B cell (primary cell): Measurements from ENCODE around the gene DGCR8. TPM values are rescaled to one million over a fixed set of nuclear protein-coding genes. Genes with fewer than 3 reads are reported as not detected.

Source experiments
- ATAC-seq: fragments of 200-7000 bp; cut with Tn5 transposase; one replicate; pipeline ENCODE4 v1.10.0; 2021; ENCODE audit warnings: low read depth, mild to moderate bottlenecking, moderate number of reproducible peaks, moderate library complexity
- CTCF ChIA-PET: fragments of 350-600 bp; sonication (Branson Sonifier 250); formaldehyde crosslinking; loops from one replicate; lab custom pipeline; 2021; ENCODE audit warnings: antibody characterized with exemption, inconsistent platforms; lab: Charles Lee
- POLR2A ChIA-PET: fragments of 350-600 bp; sonication (Branson Sonifier 250); formaldehyde crosslinking; loops from one replicate; lab custom pipeline; 2021; ENCODE audit warnings: antibody characterized with exemption; lab: Charles Lee
- DNase-seq: peaks from one replicate; pipeline ENCODE4 v3.0.0; 2013
- H2AFZ ChIP-seq: 2 replicates; pipeline ENCODE4 v1.6.1; 2012; ENCODE audit warnings: mild to moderate bottlenecking, low read depth, low read length; ENCODE audit not compliant: insufficient read depth, poor library complexity, severe bottlenecking
- H3K27ac ChIP-seq, 2 donors: 1 replicate in 1 of 2; 2 replicates in 1 of 2; pipeline ENCODE4 v1.5.1; 2012 to 2013; ENCODE audit warnings: low read length in 2 of 2, mild to moderate bottlenecking in 2 of 2, moderate library complexity in 1 of 2
- H3K27me3 ChIP-seq, 4 experiments: fragments of 200-600 bp in 1 of 4; sonication (generic) in 1 of 4; replicated peaks in 1 of 4; 1 replicate in 2 of 4; 2 replicates in 2 of 4; pipeline versions ENCODE4 v1.6.1 to v1.7.0; 2013 to 2016; ENCODE audit warnings: low read length in 3 of 4, mild to moderate bottlenecking in 2 of 4, mixed read lengths in 1 of 4, moderate library complexity in 1 of 4; ENCODE audit not compliant: insufficient read depth in 4 of 4, control insufficient read depth in 3 of 4; ENCODE audit errors: control extremely low read depth in 1 of 4
- H3K36me3 ChIP-seq, 2 experiments: replicated peaks in 1 of 2; 1 replicate in 1 of 2; 2 replicates in 1 of 2; pipeline versions ENCODE4 v1.6.1 to v1.7.1; 2013; ENCODE audit warnings: low read length in 1 of 2; ENCODE audit not compliant: insufficient read depth in 2 of 2, control insufficient read depth in 1 of 2; ENCODE audit errors: control extremely low read depth in 1 of 2, extremely low read depth in 1 of 2
- H3K4me1 ChIP-seq, 2 donors: fragments of 200-600 bp in 1 of 2; sonication (generic) in 1 of 2; 1 replicate in 1 of 2; 2 replicates in 1 of 2; pipeline versions ENCODE4 v1.5.1 to v1.6.1; 2013 to 2017; ENCODE audit warnings: low read length in 2 of 2; ENCODE audit not compliant: control insufficient read depth in 2 of 2, insufficient read depth in 2 of 2
- H3K4me2 ChIP-seq: replicated peaks from 2 replicates; pipeline ENCODE3; 2012; ENCODE audit warnings: mild to moderate bottlenecking, low read depth, low read length; ENCODE audit not compliant: poor library complexity, severe bottlenecking
- H3K4me3 ChIP-seq, 5 experiments: fragments of 200-600 bp in 1 of 5; sonication (generic) in 1 of 5; 1 replicate in 3 of 5; 2 replicates in 2 of 5; pipeline versions ENCODE4 v1.5.1 to v1.7.0; 2011 to 2016; ENCODE audit warnings: low read length in 4 of 5, mild to moderate bottlenecking in 4 of 5, low read depth in 2 of 5, control low read depth in 1 of 5, moderate library complexity in 1 of 5; ENCODE audit not compliant: insufficient read depth in 1 of 5; ENCODE audit errors: control extremely low read depth in 1 of 5, extremely low read depth in 1 of 5
- H3K79me2 ChIP-seq: fragments of 200-600 bp; sonication (generic); one replicate; pipeline ENCODE4 v1.6.0; 2016; ENCODE audit warnings: low read length; ENCODE audit not compliant: control insufficient read depth, insufficient read depth
- H3K9ac ChIP-seq: fragments of 200-600 bp; sonication (generic); 2 replicates; pipeline ENCODE4 v1.6.1; 2017; ENCODE audit warnings: mild to moderate bottlenecking, low read length, moderate library complexity
- H3K9me3 ChIP-seq, 3 donors: one replicate each; pipeline versions ENCODE4 v1.6.1 to v1.7.1; 2013; ENCODE audit warnings: low read length in 2 of 3; ENCODE audit not compliant: control insufficient read depth in 2 of 3, insufficient read depth in 1 of 3; ENCODE audit errors: control extremely low read depth in 1 of 3
- H4K20me1 ChIP-seq: 2 replicates; pipeline ENCODE4 v1.6.0; 2012; ENCODE audit warnings: mild to moderate bottlenecking, low read length; ENCODE audit not compliant: insufficient read depth, control insufficient read depth, poor library complexity, severe bottlenecking
- H3K27ac Mint-ChIP-seq: one replicate; pipeline ENCODE4 v1.8.0; 2021; ENCODE audit warnings: mixed read lengths
- H3K27me3 Mint-ChIP-seq: one replicate; pipeline ENCODE4 v1.8.0; 2021; ENCODE audit warnings: mixed read lengths
- H3K4me1 Mint-ChIP-seq: one replicate; pipeline ENCODE4 v1.8.0; 2021; ENCODE audit warnings: mixed read lengths
- H3K4me3 Mint-ChIP-seq: one replicate; pipeline ENCODE4 v1.8.0; 2021; ENCODE audit warnings: mixed read lengths
- H3K9me3 Mint-ChIP-seq: one replicate; pipeline ENCODE4 v1.8.0; 2022; ENCODE audit warnings: mixed read lengths; ENCODE audit not compliant: insufficient read depth
- EZH2 ChIP-seq: IDR thresholded peaks from 2 replicates; pipeline ENCODE4 v1.6.1; 2012; ENCODE audit warnings: borderline replicate concordance, low read depth, mild to moderate bottlenecking, moderate library complexity, low read length; ENCODE audit not compliant: insufficient read depth, poor library complexity, severe bottlenecking
- WGBS: methylation state at CpG from one replicate; pipeline ENCODE4 v1.1.5; 2013; ENCODE audit warnings: missing lambda C conversion rate; ENCODE audit not compliant: insufficient coverage; 5-methylcytosine and 5-hydroxymethylcytosine counted together
- intact Hi-C: fragments of 100-400 bp; cut with micrococcal nuclease; formaldehyde crosslinking; loops from one replicate; pipeline ENCODE4 v1.10.0; 2022
- polyA plus RNA-seq: library from polyadenylated mRNA; depleted of rRNA; stranded (reverse); fragments of >200 nt; gene quantifications from 2 replicates; pipeline ENCODE4 v1.2.3, GENCODE V29; 2012
- total RNA-seq, 2 donors: library from RNA; stranded (reverse); fragments of 120-200 nt in 1 of 2; gene quantifications; 1 replicate in 1 of 2; 2 replicates in 1 of 2; pipeline versions ENCODE4 v1.2.3 to v1.2.4, GENCODE V29; 2013 to 2022
- TF ChIP-seq, protein P1 (sequence below): fragments of 200-600 bp; IDR thresholded peaks from one replicate; pipeline ENCODE4 v1.8.0; 2022; ENCODE audit warnings: antibody characterized with exemption, mild to moderate bottlenecking

Gene DGCR8
- total and polyA plus RNA-seq, 2 donors (not counting 1 experiment from before 2014, with no cell fraction given): 19.6 to 43.2 TPM

DNA sequence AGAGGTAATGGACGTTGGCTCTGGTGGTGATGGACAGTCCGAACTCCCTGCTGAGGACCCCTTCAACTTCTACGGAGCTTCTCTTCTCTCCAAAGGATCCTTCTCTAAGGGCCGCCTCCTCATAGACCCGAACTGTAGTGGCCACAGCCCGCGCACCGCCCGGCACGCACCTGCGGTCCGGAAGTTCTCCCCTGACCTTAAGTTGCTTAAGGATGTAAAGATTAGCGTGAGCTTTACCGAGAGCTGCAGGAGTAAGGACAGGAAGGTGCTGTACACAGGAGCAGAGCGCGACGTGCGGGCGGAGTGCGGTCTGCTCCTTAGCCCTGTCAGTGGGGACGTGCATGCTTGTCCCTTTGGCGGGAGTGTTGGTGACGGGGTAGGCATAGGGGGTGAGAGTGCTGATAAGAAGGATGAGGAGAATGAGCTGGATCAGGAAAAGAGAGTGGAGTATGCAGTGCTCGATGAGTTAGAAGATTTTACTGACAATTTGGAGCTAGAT lies 6.1 kb downstream of the DGCR8 start:
- Histone ChIP-seq H3K79me2 (peaks cover 49% of the 10 kb centered on the region), H2AFZ (no peak overlapping the region), H3K36me3 (peaks cover 3 to 47% of the 10 kb centered on the region in 2 experiments), H3K27me3 (no peaks in the 10 kb centered on the region), H3K4me3 (no peak overlapping the region), H3K9ac (no peak overlapping the region), H3K4me2 (no peak overlapping the region), H3K9me3 (no peaks in the 10 kb centered on the region), H4K20me1 (peaks cover 26% of the 10 kb centered on the region), H3K4me1 (peaks cover 3 to 6% of the 10 kb centered on the region in 2 donors), H3K27ac (no peak overlapping the region)
- no peaks in the 10 kb centered on the region for H3K9me3 Mint-ChIP-seq
- ATAC-seq (no peak), DNase-seq (no peak)
- no peak overlapping the region for H3K4me3 Mint-ChIP-seq
- H3K27me3 Mint-ChIP-seq: no peaks in the 10 kb centered on the region
- intact Hi-C loops: loop anchor here (10.0 kb wide), 1 partner anchor 231 kb away; the partner anchor contains the start of genes GNB1L and RTL10
- ChIA-PET CTCF (interaction anchor here (0.6 to 1.3 kb wide), 2 partner anchors 115 to 117 kb away, joined by 3 read pairs; no protein-coding TSS in a partner anchor), POLR2A (interaction anchor here (0.7 kb wide), 1 partner anchor 121 kb away, joined by 5 read pairs; no protein-coding TSS in a partner anchor)
- TF ChIP-seq, protein P1, sequence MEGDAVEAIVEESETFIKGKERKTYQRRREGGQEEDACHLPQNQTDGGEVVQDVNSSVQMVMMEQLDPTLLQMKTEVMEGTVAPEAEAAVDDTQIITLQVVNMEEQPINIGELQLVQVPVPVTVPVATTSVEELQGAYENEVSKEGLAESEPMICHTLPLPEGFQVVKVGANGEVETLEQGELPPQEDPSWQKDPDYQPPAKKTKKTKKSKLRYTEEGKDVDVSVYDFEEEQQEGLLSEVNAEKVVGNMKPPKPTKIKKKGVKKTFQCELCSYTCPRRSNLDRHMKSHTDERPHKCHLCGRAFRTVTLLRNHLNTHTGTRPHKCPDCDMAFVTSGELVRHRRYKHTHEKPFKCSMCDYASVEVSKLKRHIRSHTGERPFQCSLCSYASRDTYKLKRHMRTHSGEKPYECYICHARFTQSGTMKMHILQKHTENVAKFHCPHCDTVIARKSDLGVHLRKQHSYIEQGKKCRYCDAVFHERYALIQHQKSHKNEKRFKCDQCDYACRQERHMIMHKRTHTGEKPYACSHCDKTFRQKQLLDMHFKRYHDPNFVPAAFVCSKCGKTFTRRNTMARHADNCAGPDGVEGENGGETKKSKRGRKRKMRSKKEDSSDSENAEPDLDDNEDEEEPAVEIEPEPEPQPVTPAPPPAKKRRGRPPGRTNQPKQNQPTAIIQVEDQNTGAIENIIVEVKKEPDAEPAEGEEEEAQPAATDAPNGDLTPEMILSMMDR: no peak
- no peak for TF ChIP-seq EZH2
- H3K27ac Mint-ChIP-seq: no peak overlapping the region
- peaks cover 26% of the 10 kb centered on the region for H3K4me1 Mint-ChIP-seq
- WGBS: 98% methylated on average over 18 of the region's 24 CpGs

DNA sequence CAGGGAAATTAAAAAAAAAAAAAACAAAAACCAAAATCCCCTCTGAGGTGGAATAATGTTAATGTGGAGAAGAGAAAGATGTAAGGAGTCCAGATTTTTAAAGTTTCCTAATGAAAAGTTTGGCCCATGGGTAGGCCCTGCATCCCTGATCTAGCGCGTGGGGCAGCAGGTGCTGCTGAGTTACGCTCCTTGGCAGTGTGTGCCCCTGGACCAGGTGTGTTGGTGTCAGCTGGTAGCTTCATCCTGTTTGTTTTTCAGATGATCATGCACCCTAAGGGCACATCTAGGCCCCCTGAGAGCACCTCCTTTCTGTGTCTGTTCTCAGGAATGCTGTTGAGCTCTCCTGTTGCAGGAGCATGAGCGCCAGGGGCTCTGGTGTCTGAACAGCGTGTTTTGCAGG lies 6.7 kb downstream of the DGCR8 start:
- no peak overlapping the region for H2AFZ ChIP-seq
- H3K27ac ChIP-seq: no peak overlapping the region
- no peaks in the 10 kb centered on the region for H3K9me3 ChIP-seq
- H3K4me3 ChIP-seq: no peak overlapping the region
- H3K4me2 ChIP-seq: no peak overlapping the region
- H3K36me3 ChIP-seq: peaks cover 4 to 52% of the 10 kb centered on the region in 2 experiments
- no peaks in the 10 kb centered on the region for H3K9me3 Mint-ChIP-seq
- peaks cover 26% of the 10 kb centered on the region for H4K20me1 ChIP-seq
- ATAC-seq: no peak
- H3K4me1 Mint-ChIP-seq: peaks cover 20% of the 10 kb centered on the region
- WGBS: 98% methylated on average over 5 of the region's 5 CpGs
- H3K9ac ChIP-seq: no peak overlapping the region
- intact Hi-C loops: loop anchor here (10.0 kb wide), 1 partner anchor 232 kb away; the partner anchor contains the start of genes GNB1L and RTL10
- ChIA-PET POLR2A (interaction anchor here (0.7 kb wide), 1 partner anchor 121 kb away, joined by 5 read pairs; no protein-coding TSS in a partner anchor), CTCF (interaction anchor here (0.6 kb wide), 1 partner anchor 118 kb away, joined by 3 read pairs; no protein-coding TSS in a partner anchor)
- TF ChIP-seq EZH2: no peak
- TF ChIP-seq, protein P1: no peak
- H3K4me1 ChIP-seq: no peaks in the 10 kb centered on the region
- H3K27me3 Mint-ChIP-seq: no peaks in the 10 kb centered on the region
- no peak overlapping the region for H3K4me3 Mint-ChIP-seq
- no peak overlapping the region for H3K27ac Mint-ChIP-seq
- H3K27me3 ChIP-seq: no peaks in the 10 kb centered on the region
- DNase-seq: no peak
- peaks cover 43% of the 10 kb centered on the region for H3K79me2 ChIP-seq
